Stimulated activated CD8-positive, alpha-beta memory T cell treated with anti-CD3 and anti-CD28 coated beads, Interleukin-7, amount 100 ng/mL, for 1 hour (primary cell): ENCODE data around the gene ZCCHC17.
"Not testable (repeated sequence)": the region's sequence is repeated elsewhere in the genome, so short reads cannot be mapped to it uniquely, and the experiment has no call there.

Experiments
- DNase-seq, 2 donors: peaks; one replicate each; pipeline ENCODE4 v3.0.0-alpha.2; 2020; ENCODE audit warnings: low read depth in 2 of 2

The ZCCHC17 gene

DNA sequence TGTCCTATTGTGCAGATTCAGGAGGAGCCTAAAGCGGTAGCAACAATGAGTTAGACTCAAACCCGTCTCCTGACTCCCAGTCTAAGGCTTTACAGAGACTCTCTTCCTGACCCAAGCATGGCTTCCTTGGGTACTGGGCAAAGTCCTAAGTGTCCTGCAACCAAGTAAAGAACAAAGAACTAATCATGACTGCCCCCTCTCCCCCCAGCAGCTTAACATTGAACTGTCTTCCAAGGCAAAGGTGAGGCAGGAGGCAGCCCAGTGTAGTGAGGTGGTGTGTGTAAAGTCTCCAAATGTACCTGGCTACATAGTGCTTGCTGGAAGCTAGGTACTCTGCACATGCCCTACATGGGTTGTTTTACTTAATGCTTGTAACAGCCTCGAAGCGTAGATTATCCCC lies 73.7 kb downstream of the ZCCHC17 start:
- no peak for DNase-seq

DNA sequence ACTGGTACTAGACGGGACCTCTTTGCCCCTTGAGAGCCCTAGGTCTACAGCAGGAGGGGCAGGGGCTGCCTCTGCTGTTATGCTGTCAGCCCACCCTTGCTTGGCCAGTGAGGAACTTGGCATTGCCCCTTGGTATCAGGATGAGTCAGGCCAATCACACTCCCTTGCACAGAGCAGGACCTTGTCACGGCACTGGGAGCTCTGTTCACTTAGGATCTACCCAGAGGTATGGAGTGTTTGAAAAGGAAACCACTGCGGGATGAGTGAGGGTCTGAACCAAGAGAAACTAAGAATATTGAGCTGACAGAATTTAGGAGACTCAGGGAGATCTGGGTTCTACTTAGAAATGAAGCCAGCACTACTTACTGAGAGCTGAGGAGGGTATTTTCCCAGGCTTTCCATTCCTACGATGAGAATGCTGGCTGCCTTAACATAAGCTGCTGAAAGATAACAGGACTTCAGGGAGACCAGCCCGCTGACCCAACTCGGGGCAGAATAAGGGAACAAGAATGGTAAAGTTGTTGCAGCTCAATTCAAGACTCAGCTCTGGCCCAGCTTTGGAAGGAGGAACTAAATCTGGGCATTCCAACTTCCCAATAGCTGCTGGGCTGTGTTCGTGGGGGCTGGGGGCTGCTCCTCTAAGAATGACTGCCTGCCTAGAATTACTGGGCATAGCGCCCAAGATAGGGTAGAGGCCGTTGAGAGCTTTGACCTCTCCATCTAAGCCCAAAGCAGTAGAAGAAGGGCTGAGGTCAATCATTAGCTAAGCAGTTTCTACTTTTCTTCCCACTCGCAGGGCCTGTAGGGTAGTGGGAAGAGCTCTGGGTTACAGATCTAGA lies 74.5 kb downstream of the ZCCHC17 start:
- DNase-seq: no peak

DNA sequence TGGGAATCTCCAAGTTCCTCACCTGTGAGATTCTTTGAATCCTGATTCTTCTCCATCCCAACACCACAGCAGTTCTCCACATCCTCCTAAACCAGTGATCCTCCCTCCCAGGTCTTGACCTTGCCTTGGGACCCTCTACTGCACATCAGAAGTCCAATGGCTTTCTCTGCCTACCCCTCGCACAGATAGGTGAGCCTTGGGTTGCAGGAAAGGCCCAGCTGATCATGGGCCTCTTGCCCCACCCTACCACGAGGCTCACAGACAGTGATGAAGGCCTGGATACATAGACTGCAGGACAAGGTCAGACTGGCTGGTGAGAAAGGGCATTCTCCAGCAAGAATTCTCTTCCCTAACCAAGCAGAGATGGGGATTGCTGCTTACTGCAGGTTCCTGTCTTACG lies 75.2 kb downstream of the ZCCHC17 start:
- DNase-seq: no peak

DNA sequence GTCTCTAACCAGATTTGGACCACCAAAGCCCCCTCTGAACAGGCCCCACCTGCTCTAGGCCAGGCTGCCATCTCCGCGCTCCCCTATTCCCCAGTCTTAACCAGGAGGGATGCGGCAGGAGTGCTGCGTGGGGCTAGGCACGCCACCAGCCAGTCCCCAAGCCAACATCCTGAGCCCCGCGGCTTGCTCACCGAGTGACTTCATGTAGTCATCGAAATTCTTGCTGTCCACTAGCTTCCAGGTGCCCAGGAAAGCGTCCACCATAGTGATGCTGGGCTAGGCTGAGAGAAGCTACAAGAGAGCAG lies 75.9 kb downstream of the ZCCHC17 start:
- no peak for DNase-seq

DNA sequence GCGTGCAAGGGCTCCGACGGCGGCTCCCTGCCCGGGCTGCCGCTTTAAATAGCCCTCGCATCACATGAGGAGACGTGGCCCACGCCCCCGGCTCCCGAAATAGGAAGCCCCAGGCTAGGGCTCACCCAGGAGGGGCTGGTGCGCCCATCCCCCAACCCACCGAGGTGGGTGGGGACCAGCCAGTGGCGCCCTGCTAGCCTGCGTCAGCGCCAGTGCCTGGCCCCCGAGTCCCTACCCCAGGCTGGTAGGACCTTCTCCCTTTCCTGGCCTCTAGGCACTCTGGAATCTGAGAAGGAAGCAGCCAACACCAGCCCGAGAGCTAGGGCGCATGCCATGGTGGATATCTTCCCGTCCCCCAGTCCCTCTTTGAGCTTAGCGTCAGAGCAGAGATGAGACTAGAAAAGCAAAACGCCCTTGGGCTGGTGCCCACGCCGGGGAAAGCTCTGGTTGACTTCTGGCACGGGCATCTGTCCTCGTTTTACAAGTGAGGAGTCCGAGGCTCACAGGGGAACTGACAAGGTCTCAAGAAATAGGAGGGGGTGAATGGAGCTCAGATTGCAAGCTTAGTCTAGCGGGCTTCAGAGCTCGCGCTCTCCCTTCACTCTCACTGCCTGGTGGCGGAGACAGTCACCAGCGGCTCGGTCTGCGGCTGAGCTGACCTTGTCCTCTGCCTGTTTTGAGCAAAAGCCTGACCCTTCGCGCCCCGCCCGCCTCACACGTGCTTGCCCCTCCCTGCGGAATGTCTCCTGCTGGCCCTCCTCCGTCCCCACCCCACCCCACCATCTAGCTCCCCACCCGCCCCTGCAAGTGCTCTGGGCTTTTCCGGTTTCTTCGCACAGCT lies 76.4 kb downstream of the ZCCHC17 start, which contains the start of gene FABP3:
Gene FABP3 (minus strand): TSS at position 21 of the 841 bp plus-strand sequence. CDS start 62 bp downstream, outside the sequence.
- no peak for DNase-seq

DNA sequence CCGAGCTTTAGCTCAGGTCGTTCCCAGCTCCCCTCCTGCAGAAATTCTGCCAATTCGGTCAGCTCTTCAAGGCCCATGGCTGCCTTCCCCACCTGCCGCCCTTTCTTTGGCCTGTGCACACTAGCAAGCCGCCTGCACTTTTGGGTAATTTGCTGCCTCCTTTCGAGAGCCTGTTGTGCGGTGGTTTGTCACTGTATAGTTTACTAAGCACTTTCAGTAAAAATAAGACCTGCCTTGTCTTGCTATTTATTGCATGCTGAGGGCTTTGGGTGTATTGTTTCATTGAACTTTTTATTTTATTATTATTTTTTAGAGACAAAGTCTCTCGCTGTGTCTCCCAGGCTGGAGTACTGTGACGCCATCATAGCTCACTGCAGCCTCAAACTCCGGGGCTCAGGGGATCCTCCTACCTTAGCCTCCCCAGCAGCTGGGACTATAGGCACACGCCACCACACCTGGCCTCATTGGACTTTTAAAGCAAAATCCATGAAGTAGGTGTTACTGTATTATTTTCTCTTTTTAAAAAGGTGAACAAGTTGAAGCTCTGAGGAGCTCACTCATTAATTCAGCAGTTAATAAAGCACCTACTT lies 77.2 kb downstream of the ZCCHC17 start:
- no peak for DNase-seq

DNA sequence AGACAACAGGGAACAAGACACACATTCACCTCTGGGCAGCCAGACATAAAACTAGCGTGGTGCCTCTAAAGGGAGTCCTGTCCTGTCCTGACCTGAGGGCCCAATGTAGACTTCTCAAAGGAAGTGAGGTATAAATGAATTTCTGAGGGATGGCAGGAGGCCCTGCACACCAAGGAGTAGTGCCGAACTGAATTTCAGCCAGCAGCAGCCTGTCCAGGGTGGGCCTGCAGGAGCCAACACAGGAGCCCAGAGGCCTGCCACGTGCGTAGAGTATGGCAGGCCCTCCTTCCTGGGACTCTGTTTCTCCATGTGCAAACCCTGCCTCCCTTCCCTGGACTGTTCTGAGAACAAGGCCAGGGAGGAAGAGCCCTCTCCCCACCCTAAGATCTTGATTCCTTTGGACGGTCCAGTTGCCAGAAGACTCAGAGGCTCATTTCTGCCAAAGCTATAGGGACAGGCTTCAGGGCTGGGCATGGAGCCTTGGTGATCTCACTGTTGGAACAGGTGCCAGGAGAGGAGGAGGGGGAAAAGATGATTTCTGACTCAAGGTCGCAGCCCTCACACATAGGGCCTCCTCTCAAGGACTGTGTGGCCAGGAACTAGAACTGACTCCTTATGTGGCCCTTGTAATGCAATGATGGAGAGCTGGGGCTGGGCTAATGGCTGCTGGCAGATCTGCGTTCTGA lies 77.8 kb downstream of the ZCCHC17 start:
- no peak for DNase-seq

DNA sequence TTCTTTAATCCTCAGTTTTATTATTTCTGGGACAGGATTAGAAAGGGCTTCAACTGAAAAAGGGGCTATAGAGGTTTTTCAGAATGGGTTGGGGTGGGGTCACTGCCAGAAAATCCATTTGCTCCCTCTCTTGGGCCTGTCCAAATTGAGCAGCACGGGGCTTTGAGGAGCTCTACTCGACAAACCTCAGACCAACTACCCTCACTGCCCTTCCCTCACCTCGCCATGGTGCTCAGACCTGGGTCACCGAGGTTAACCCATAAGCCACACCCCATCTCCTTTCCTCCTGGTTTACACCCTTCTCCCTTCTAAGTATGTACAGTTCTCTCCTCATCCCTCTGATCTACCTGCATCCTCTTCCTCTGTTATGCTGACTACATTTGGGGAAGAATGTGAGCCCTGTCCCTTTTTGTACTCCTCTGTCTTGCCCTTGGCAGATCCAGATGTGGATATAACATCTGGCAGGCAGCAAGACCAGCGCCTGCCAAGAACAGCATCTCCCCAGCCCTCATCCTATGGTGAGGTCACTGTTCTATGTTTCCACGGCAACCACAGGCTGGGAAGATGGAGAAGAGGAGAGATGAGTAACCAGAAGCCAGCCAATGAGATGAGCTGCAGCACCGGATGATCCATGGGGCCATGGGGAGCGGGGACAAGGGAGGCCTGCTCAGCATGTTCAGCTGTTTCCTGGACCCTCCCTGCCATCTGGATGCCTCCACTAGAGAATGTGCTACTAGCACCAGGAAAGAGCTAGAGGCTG lies 79.7 kb downstream of the ZCCHC17 start:
- no peak for DNase-seq

DNA sequence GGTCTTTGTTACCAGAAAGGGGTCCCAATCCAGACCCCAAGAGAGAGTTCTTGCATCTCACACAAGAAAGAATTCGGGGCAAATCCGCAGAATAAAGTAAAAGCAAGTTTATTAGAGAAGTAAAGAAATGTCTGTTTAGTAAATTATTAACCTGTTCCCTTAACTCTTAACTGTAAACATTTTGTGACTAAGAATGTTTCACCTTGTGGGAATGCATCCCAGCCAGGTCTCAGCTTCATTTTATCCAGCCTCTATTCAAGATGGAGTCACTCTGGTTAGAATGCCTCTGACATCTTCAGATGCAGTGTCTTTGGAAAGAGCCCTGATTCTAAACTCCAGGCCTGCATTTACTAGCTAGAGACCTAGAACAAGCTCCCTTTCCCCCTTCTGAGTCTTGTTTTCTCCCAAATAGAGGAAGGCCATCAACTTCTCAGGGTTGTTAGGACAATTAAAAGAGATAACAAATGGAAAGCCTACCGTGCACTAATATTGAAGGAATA lies 80.6 kb downstream of the ZCCHC17 start:
- DNase-seq: no peak

DNA sequence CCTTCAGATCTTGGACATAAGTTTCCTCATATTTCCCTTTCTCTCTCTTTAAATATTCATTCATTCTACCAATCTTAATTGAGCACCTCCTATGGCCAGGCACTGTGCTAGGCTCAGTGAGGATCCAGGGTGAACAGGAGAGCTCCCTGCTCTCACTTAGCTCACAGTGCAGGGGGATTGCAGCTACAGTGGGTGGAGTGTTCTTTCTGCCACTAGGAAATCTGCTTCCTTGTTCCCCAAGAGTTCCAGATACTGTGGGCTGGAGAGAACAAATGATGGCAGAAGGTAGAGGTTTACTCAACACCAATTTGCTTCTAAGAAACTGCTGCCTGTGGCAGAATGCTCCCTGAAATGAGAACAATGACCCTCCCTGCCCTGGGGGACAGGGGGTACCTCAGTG lies 81.2 kb downstream of the ZCCHC17 start:
- DNase-seq: no peak

DNA sequence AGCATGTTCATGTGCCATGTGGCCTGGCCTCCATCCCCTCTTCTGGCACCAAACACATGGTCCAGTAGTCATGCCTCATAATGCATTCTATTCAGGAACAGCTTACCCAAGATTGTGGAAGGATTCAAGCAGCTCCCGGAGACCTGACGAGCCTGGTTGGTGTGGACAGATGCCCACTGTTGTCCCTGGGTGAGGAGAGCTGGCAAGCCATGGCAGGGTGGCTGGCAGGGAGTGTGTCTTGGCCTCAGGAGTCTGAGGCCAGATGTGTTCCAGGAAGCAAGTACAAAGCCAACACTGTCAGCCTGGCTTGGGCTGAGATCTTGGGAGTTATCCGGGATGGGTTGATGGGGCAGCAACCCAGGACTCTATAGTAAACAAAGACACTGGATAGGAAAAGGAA lies 83.3 kb downstream of the ZCCHC17 start:
- no peak for DNase-seq

DNA sequence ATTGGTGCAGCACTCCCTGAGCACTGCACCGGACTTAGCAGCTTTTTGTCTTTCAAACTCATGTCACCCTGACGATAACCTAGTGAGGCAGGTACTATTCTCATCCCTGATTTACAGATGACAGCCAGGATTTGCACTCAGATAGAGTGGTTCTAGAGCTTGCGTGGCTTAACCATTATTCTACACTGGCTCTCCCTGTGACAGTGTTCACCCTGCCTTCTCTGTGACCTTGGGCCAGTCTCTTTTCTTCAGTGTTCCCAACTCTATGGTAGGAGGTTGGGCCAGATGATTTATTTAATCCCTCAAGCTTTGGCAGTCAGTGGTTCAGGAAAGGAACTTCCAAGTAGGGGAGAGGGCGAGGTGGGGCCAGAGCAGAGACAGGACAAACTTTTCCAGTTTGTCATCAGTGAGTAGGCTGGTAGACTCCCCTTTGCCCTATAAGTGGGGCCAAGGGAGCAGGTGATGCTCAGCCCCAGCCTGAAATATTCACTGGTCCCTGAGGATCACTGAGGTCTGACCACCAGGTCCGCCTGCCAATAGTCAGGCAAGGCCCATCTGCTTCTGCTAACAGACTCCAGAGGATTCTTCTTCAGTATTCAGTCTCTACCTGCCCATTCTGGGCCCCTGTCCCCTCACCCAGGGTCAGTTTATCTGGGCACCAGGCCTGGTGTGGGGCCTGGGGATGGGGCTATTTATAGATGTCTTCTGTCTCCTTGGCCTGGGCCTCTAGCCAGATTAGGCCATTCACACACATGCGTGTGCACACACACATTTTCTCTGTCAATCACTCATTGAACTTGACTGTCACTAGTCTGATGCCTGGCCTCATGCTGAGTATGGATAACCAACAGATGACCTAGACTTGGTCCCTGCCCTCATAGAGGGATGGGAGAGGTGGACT lies 84.8 kb downstream of the ZCCHC17 start:
- DNase-seq: no peak

DNA sequence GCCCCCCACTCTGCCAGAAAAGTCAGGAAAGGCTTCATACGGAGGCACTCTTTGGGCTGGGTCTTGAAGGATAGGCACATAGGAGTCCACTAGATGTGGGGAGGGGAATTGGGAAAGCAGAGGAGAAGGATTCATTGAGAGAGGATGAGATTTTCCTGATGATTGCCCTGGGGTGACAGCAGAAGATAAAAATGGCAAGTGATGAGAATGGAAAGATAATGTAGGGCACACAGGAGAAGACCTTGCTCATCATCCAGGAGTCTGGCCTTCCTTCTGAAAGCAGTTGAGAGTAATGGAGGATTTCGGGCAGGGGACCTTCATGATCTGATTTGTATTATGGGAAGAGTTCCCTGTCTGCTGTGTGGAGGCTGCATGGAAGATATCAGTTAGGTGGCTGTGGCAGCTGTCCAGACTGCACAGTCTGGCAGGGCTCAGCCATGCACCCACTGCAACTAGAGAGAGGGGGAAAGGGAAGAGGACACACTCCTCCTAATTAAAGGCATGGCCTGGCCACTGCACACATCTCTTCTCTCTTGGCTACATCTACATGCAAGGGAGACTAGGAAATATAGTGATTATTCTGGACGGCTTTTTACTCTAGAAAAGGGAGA lies 85.7 kb downstream of the ZCCHC17 start:
- no peak for DNase-seq

DNA sequence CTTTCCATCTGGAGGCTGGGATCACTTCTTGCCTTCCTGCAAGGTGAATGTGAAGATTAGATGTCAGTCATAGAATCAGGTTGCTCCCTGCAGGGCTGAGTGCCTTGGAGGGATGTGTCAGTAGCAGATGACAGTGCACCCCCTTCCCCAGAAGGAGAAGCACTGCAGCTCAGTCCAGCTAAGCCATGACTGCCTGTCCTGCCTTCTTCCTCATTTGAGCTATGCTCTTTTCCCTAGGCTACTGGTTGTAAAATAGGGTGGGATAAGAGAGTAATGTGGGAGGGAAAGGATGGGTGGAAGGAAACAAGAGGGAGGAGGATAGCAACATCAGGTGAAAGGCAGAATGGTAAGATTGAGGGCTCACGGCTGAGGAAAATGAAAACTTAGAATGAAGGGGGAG lies 87.1 kb downstream of the ZCCHC17 start:
- DNase-seq: no peak

DNA sequence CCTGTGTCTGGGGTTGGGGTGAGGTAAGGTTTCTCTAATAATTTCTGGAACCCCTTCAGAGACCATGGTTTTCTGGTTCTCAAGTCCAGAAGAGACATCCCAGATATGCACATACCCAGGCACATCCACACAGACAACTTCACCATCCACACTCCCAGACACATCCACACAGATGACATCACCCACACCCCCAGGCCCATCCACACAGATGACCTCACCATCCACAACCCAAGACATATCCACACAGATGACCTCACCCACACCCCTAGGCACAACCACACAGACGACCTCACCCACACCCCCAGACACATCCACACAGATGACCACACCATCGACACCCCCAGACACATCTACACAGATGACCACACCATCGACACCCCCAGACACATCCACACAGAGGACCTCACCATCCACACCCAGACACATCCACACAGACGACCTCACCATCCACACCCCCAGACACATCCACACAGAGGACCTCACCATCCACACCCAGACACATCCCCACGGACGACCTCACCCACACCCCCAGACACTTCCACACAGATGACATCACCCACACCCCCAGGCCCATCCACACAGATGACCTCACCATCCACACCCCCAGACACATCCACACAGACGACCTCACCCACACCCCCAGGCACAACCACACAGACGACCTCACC lies 89.9 kb downstream of the ZCCHC17 start:
- DNase-seq: not testable (repeated sequence)

DNA sequence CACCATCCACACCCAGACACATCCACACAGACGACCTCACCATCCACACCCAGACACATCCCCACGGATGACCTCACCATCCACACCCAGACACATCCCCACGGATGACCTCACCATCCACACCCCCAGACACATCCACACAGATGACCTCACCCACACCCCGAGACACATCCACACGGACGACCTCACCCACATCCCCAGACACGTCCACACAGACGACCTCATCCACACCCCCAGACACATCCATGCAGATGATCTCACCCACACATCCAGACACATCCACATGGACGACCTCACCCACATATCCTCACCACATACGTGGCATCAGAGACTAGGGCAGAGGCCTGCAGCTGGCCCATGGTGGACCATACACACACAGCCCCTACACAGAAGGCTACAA lies 90.8 kb downstream of the ZCCHC17 start:
- no peak for DNase-seq

DNA sequence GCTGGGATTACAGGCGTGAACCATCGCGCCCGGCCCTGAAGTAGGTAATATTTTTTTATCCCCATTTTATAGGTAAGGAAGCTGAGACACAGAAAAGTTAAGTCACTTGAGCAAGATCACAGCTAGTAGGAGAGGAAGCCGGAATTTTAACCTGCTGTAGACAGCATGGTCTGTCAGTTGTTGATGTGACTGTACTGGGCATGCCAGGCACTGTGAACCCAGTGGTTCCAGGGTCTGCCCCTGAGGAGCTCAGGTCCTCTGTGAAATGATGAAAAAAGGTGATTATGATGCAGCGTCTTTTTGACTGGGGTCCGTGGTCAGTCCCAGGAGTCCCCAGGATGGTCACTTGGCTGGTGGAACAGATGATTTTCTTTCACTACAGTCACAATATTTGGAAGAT lies 92.8 kb downstream of the ZCCHC17 start:
- no peak for DNase-seq

DNA sequence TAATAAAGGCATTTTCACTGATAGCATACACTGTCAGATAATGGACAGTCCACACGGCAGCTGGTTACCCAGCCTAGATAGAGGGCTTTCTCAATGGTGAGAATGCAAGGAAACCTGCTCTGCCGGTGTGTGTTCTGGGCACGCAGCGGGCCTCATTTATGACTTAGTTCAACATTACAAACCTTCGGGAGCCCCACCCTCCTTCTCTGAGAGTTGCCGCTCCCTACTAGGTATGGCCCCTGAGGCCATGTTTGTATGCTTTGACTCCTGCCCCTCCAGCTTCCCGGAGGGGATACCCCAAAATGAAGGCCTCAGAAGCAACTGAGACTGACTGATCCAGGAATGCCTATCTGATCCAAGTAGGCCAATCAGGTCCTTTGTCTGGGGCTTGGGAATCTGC lies 93.2 kb downstream of the ZCCHC17 start:
- DNase-seq: no peak

DNA sequence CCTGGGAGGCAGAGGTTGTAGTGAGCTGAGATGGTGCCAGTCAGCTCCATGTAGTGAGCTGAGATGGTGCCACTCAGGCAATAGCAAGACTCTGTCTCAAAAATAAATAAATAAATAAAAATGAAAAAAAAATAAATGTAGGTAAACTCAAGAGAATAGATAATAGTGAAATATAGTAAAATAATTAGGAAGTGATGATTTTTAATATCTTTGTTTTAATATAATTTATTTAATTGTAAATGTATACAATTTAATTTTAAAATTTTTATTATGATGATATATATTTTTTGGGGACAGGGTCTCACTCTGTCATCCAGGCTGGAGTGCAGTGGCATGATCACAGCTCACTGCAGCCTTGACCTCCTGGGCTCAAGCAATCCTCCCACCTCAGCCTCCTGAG lies 96.6 kb downstream of the ZCCHC17 start:
- DNase-seq: no peak
